OCI-LY7 (cell line): ENCODE data around the gene ZNF281.

ENCODE experiments used
- CTCF ChIP-seq: fragments of 200-600 bp; sonication (generic); conservative IDR thresholded peaks from 2 replicates; pipeline ENCODE4 v1.5.1; 2014; ENCODE audit warnings: mild to moderate bottlenecking, antibody characterized with exemption, low read length, moderate library complexity, mixed read lengths
- EZH2phosphoT487 ChIP-seq: fragments of 200-600 bp; sonication (generic); IDR thresholded peaks from 2 replicates; pipeline ENCODE4 v1.6.1; 2018; ENCODE audit warnings: low read depth, borderline replicate concordance, mild to moderate bottlenecking, mixed run types, antibody characterized with exemption, low read length, moderate library complexity, mixed read lengths

- no peak for TF ChIP-seq CTCF
- TF ChIP-seq EZH2phosphoT487: no peak
Observed at GRCh38 chr1:200355801-200356200, 54.0 kb downstream of the ZNF281 start.
